Measurements from ENCODE around the gene PRKRA. TPM values are rescaled to one million over a fixed set of nuclear protein-coding genes. Genes with fewer than 3 reads are reported as not detected.
A peak's percentile ranks its signal among the peaks of the same experiment; 100 is the strongest.

The PRKRA gene
- 10 to 100 TPM; 41.4 to 47.1 TPM for total RNA-seq

GRCh38 chr2:178450774-178451525, at the start of gene PRKRA, which contains the start of gene PJVK:
Gene PRKRA, minus strand, starts transcription at chr2:178451175. Its CDS starts 145 bp downstream, at chr2:178451030.
Gene PJVK, plus strand, starts transcription at chr2:178451378. Its CDS starts 2,032 bp downstream, at chr2:178453410.
- peak within 1 kb of the TSS; percentile 70 to 93 for H3K4me3 ChIP-seq
- TF ChIP-seq CTCF (IDR thresholded peaks at IDR 0.05): peak in 1 of 2 donors; percentile 42
- H3K27ac ChIP-seq: peak within 1 kb of the TSS; percentile 97 to 98
- H3K9me3 ChIP-seq: no peaks in the 10 kb centered on the region
- DNase-seq (ENCODE audit: low spot score): peak; percentile 96
- H3K4me1 ChIP-seq: peaks cover 0 to 25% of the 10 kb centered on the region in 2 donors
- no peaks in the 10 kb centered on the region for H3K27me3 ChIP-seq
- peaks cover 25% of the 10 kb centered on the region for H3K36me3 ChIP-seq

DNA sequence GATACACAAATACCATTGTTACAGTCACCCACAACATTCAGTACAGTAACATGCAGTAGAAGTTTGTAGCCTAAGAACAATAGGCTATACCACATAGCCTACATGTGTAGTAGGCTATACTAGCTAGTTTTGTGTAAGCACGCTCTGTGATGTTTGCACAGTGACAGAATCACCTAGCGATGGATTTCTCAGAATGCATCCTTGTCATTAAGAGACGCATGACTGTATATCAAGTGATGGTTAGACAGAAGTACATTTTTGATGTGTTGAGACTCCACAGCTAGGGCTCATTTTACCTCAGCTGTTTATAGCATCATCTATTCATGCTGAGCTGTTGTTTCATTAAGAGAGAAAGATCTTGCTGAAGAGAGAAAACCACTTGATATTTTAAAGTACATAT, 48.7 kb upstream of the PRKRA start:
- no peaks in the 10 kb centered on the region for H3K4me1 ChIP-seq
- no peak overlapping the region for H3K27ac ChIP-seq
- no peak overlapping the region for H3K4me3 ChIP-seq
- no peak for TF ChIP-seq CTCF (IDR thresholded peaks at IDR 0.05)
- DNase-seq (ENCODE audit: low spot score): no peak
- peaks cover 89% of the 10 kb centered on the region for H3K36me3 ChIP-seq
- H3K9me3 ChIP-seq: no peaks in the 10 kb centered on the region
- no peaks in the 10 kb centered on the region for H3K27me3 ChIP-seq

- Histone ChIP-seq H3K4me1 (no peaks in the 10 kb centered on the region), H3K4me3 (no peak overlapping the region), H3K36me3 (peaks cover 89% of the 10 kb centered on the region), H3K9me3 (no peaks in the 10 kb centered on the region), H3K27me3 (no peaks in the 10 kb centered on the region), H3K27ac (no peak overlapping the region)
- no peak for TF ChIP-seq CTCF (IDR thresholded peaks at IDR 0.05)
- no peak for DNase-seq (ENCODE audit: low spot score)
These were observed 47.2 kb upstream of the PRKRA start for GRCh38 chr2:178498137-178498536.

DNA sequence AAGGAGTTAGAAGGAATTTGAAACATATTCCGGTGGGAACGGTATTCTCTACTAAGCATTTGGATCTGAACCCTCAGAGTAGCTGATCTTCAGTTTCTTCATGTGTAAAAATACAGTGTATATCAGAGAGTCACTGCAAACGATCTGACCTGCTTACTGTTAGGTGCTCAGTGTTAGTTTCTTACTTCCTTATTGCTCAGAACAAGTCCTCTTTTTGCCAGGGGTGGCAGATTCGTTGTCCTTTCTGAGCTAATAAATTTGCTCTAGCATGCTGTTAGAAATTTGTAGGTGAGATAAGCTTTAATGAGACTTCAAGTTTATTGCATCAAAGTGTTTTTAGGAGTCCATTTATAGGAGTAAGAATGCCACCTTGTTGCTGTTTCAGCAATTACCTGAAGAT, 45.1 kb upstream of the PRKRA start:
- Histone ChIP-seq H3K4me1 (no peaks in the 10 kb centered on the region), H3K9me3 (no peaks in the 10 kb centered on the region), H3K27me3 (no peaks in the 10 kb centered on the region), H3K36me3 (peaks cover 78% of the 10 kb centered on the region), H3K4me3 (no peak overlapping the region), H3K27ac (no peak overlapping the region)
- DNase-seq (ENCODE audit: low spot score): no peak
- no peak for TF ChIP-seq CTCF (IDR thresholded peaks at IDR 0.05)

DNA sequence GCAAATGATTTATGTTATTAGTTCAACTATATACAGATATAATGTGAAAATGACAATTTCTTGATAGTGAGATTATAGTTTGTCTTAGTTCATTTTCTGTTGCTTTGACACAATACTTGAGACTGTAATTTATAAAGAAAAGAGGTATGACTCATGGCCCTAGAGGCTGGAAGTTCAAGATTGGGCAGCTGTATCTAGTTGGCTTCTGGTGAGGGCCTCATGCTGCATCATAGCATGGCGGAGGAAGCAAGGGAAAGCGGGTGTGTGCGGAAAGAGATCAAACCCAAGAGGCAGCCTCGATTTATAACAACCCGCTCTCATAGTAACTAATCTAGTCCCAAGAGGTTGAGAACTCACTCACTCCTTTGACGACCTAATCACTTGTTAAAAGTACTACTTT, 40.6 kb upstream of the PRKRA start:
- no peak for DNase-seq (ENCODE audit: low spot score)
- Histone ChIP-seq H3K36me3 (peaks cover 68% of the 10 kb centered on the region), H3K9me3 (no peaks in the 10 kb centered on the region), H3K27ac (no peak overlapping the region), H3K27me3 (no peaks in the 10 kb centered on the region), H3K4me1 (no peaks in the 10 kb centered on the region), H3K4me3 (no peak overlapping the region)
- TF ChIP-seq CTCF (IDR thresholded peaks at IDR 0.05): no peak
